ENCODE measurements around the gene CCN2. TPM values are rescaled to one million over a fixed set of nuclear protein-coding genes. Genes with fewer than 3 reads are reported as not detected.

The CCN2 gene
- total and polyA plus RNA-seq, 2 donors (not counting 1 experiment from before 2014, with no cell fraction given), result 22.8 to 216 TPM

- Histone ChIP-seq H3K4me1 (ENCODE audit: control insufficient read depth, extremely low read depth, insufficient read depth, low read length) (peaks cover 7% of the 10 kb centered on the region), H3K27ac (ENCODE audit: insufficient read depth, low read length) (no peak overlapping the region), H3K27me3 (ENCODE audit: control insufficient read depth, insufficient read depth, low read length) (no peaks in the 10 kb centered on the region), H4K20me1 (ENCODE audit: control insufficient read depth, extremely low read depth, insufficient read depth, low read length) (no peaks in the 10 kb centered on the region), H3K79me2 (ENCODE audit: control insufficient read depth, insufficient read depth, low read length) (no peaks in the 10 kb centered on the region), H2AFZ (ENCODE audit: low read length) (no peak overlapping the region), H3K9ac (ENCODE audit: insufficient read depth, low read length) (no peak overlapping the region), H3K9me3 (ENCODE audit: control insufficient read depth, insufficient read depth, low read depth, low read length) (no peaks in the 10 kb centered on the region), H3K36me3 (ENCODE audit: control insufficient read depth, insufficient read depth, low read length) (no peaks in the 10 kb centered on the region), H3K4me3 (replicated peaks in 1 of 4; ENCODE audit: control extremely low read depth in 1 of 4, insufficient read depth in 1 of 4, low read depth in 3 of 4, low read length in 4 of 4) (no peak overlapping the region), H3K4me2 (ENCODE audit: extremely low read depth, insufficient read depth, low read length) (no peak overlapping the region)
- TF ChIP-seq EZH2 (IDR thresholded peaks at IDR 0.05; ENCODE audit: low read length, missing control alignments), result no peak
- TF ChIP-seq CTCF (conservative IDR thresholded peaks at IDR 0.05 in 1 of 2, IDR thresholded peaks at IDR 0.05 in 1 of 2; ENCODE audit: low read depth in 1 of 2, low read length in 2 of 2), result no peak
- no peak for DNase-seq (ENCODE audit: low read depth in 2 of 2)
Observed at GRCh38 chr6:131936156-131936555, 15.0 kb downstream of the CCN2 start.

- no peaks in the 10 kb centered on the region for H3K4me1 ChIP-seq (ENCODE audit: control insufficient read depth, extremely low read depth, insufficient read depth, low read length)
- no peak overlapping the region for H3K4me2 ChIP-seq (ENCODE audit: extremely low read depth, insufficient read depth, low read length)
- H3K27me3 ChIP-seq (ENCODE audit: control insufficient read depth, insufficient read depth, low read length), result no peaks in the 10 kb centered on the region
- no peaks in the 10 kb centered on the region for H3K9me3 ChIP-seq (ENCODE audit: control insufficient read depth, insufficient read depth, low read depth, low read length)
- H4K20me1 ChIP-seq (ENCODE audit: control insufficient read depth, extremely low read depth, insufficient read depth, low read length), result no peaks in the 10 kb centered on the region
- H3K27ac ChIP-seq (ENCODE audit: insufficient read depth, low read length), result no peak overlapping the region
- H3K36me3 ChIP-seq (ENCODE audit: control insufficient read depth, insufficient read depth, low read length), result no peaks in the 10 kb centered on the region
- no peaks in the 10 kb centered on the region for H3K79me2 ChIP-seq (ENCODE audit: control insufficient read depth, insufficient read depth, low read length)
- DNase-seq (ENCODE audit: low read depth in 2 of 2), result peak; percentile 42 to 80
- no peak overlapping the region for H3K9ac ChIP-seq (ENCODE audit: insufficient read depth, low read length)
- H3K4me3 ChIP-seq (replicated peaks in 1 of 4; ENCODE audit: control extremely low read depth in 1 of 4, insufficient read depth in 1 of 4, low read depth in 3 of 4, low read length in 4 of 4), result no peak overlapping the region
- TF ChIP-seq EZH2 (IDR thresholded peaks at IDR 0.05; ENCODE audit: low read length, missing control alignments) (no peak), CTCF (conservative IDR thresholded peaks at IDR 0.05 in 1 of 2, IDR thresholded peaks at IDR 0.05 in 1 of 2; ENCODE audit: low read depth in 1 of 2, low read length in 2 of 2) (no peak)
- H2AFZ ChIP-seq (ENCODE audit: low read length), result no peak overlapping the region
Observed at GRCh38 chr6:131931063-131931750, 20.0 kb downstream of the CCN2 start.

- DNase-seq (ENCODE audit: low read depth in 2 of 2), result no peak
- no peak overlapping the region for H3K4me3 ChIP-seq (replicated peaks in 1 of 4; ENCODE audit: control extremely low read depth in 1 of 4, insufficient read depth in 1 of 4, low read depth in 3 of 4, low read length in 4 of 4)
- H2AFZ ChIP-seq (ENCODE audit: low read length), result no peak overlapping the region
- no peaks in the 10 kb centered on the region for H3K4me1 ChIP-seq (ENCODE audit: control insufficient read depth, extremely low read depth, insufficient read depth, low read length)
- H3K4me2 ChIP-seq (ENCODE audit: extremely low read depth, insufficient read depth, low read length), result no peak overlapping the region
- no peak overlapping the region for H3K9ac ChIP-seq (ENCODE audit: insufficient read depth, low read length)
- H3K9me3 ChIP-seq (ENCODE audit: control insufficient read depth, insufficient read depth, low read depth, low read length), result no peaks in the 10 kb centered on the region
- TF ChIP-seq EZH2 (IDR thresholded peaks at IDR 0.05; ENCODE audit: low read length, missing control alignments), result no peak
- TF ChIP-seq CTCF (conservative IDR thresholded peaks at IDR 0.05 in 1 of 2, IDR thresholded peaks at IDR 0.05 in 1 of 2; ENCODE audit: low read depth in 1 of 2, low read length in 2 of 2), result no peak
- H3K36me3 ChIP-seq (ENCODE audit: control insufficient read depth, insufficient read depth, low read length), result no peaks in the 10 kb centered on the region
- no peaks in the 10 kb centered on the region for H3K79me2 ChIP-seq (ENCODE audit: control insufficient read depth, insufficient read depth, low read length)
- H3K27me3 ChIP-seq (ENCODE audit: control insufficient read depth, insufficient read depth, low read length), result no peaks in the 10 kb centered on the region
- no peaks in the 10 kb centered on the region for H4K20me1 ChIP-seq (ENCODE audit: control insufficient read depth, extremely low read depth, insufficient read depth, low read length)
- H3K27ac ChIP-seq (ENCODE audit: insufficient read depth, low read length), result no peak overlapping the region
Observed at GRCh38 chr6:131929976-131930375, 21.2 kb downstream of the CCN2 start.

Data from fibroblast of lung (primary cell).